Measurements from ENCODE around the gene ABCA5. TPM values are rescaled to one million over a fixed set of nuclear protein-coding genes. Genes with fewer than 3 reads are reported as not detected.

The ABCA5 gene
- total and polyA plus RNA-seq, 4 donors = 18.7 to 84.4 (median 48.8) TPM

- no peak for TF ChIP-seq EGR1 (IDR thresholded peaks at IDR 0.05; ENCODE audit: low read depth in 2 of 2)
- no peak for TF ChIP-seq HNF4A (conservative IDR thresholded peaks at IDR 0.05)
- TF ChIP-seq, protein P1, sequence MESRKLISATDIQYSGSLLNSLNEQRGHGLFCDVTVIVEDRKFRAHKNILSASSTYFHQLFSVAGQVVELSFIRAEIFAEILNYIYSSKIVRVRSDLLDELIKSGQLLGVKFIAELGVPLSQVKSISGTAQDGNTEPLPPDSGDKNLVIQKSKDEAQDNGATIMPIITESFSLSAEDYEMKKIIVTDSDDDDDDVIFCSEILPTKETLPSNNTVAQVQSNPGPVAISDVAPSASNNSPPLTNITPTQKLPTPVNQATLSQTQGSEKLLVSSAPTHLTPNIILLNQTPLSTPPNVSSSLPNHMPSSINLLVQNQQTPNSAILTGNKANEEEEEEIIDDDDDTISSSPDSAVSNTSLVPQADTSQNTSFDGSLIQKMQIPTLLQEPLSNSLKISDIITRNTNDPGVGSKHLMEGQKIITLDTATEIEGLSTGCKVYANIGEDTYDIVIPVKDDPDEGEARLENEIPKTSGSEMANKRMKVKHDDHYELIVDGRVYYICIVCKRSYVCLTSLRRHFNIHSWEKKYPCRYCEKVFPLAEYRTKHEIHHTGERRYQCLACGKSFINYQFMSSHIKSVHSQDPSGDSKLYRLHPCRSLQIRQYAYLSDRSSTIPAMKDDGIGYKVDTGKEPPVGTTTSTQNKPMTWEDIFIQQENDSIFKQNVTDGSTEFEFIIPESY (IDR thresholded peaks at IDR 0.05) = no peak
- no peak for TF ChIP-seq HNF4G (IDR thresholded peaks at IDR 0.05)
- no peak for TF ChIP-seq YY1 (IDR thresholded peaks at IDR 0.05)
- TF ChIP-seq SP1 (IDR thresholded peaks at IDR 0.05) = no peak
Measured at GRCh38 chr17:69333561-69333960, 6.6 kb upstream of the ABCA5 start (continued).

GRCh38 chr17:69331756-69332155 lies 4.8 kb upstream of the ABCA5 start:
- H3K36me3 ChIP-seq (ENCODE audit: control insufficient read depth in 4 of 4, insufficient read depth in 3 of 4, low read depth in 1 of 4, low read length in 3 of 4) = no peaks in the 10 kb centered on the region

GRCh38 chr17:69326377-69327059 lies 415 bp downstream of the ABCA5 start:
- H3K27ac ChIP-seq (ENCODE audit: low read depth in 1 of 2, low read length in 2 of 2) = peak overlapping the region; percentile 92 to 98
- no peaks in the 10 kb centered on the region for H3K27me3 ChIP-seq (ENCODE audit: control insufficient read depth in 4 of 4, insufficient read depth in 4 of 4, low read length in 3 of 4)
- no peak for DNase-seq (ENCODE audit: low spot score)
- H3K9ac ChIP-seq (ENCODE audit: low read depth in 1 of 2, low read length in 2 of 2) = peak overlapping the region; percentile 76 to 96
- no peaks in the 10 kb centered on the region for H3K9me3 ChIP-seq (ENCODE audit: control insufficient read depth in 4 of 4, low read length in 3 of 4)
- H3K4me3 ChIP-seq (ENCODE audit: low read depth in 1 of 3, low read length in 3 of 3) = peak overlapping the region; percentile 74 to 92 (median 74)
- peaks cover 0 to 14% (median 5%) of the 10 kb centered on the region in 4 donors for H3K4me1 ChIP-seq (ENCODE audit: control insufficient read depth in 4 of 4, insufficient read depth in 4 of 4, low read length in 3 of 4)
- H3K36me3 ChIP-seq (ENCODE audit: control insufficient read depth in 4 of 4, insufficient read depth in 3 of 4, low read depth in 1 of 4, low read length in 3 of 4) = no peaks in the 10 kb centered on the region
- under 1% methylated on average over 51 of the region's 51 CpGs for WGBS
- TF ChIP-seq RXRA (IDR thresholded peaks at IDR 0.05) (peak in 1 of 2 donors; percentile 2), MAX (IDR thresholded peaks at IDR 0.05) (no peak), YY1 (IDR thresholded peaks at IDR 0.05) (peak; percentile 20), GABPA (IDR thresholded peaks at IDR 0.05 in 1 of 2, conservative IDR thresholded peaks at IDR 0.05 in 1 of 2) (no peak), HNF4A (conservative IDR thresholded peaks at IDR 0.05) (no peak), FOXA1 (IDR thresholded peaks at IDR 0.05) (no peak), EGR1 (IDR thresholded peaks at IDR 0.05; ENCODE audit: low read depth in 2 of 2) (no peak), TAF1 (conservative IDR thresholded peaks at IDR 0.05) (no peak), SP1 (IDR thresholded peaks at IDR 0.05) (no peak), NR2F2 (IDR thresholded peaks at IDR 0.05) (no peak), ATF3 (IDR thresholded peaks at IDR 0.05) (no peak)
- TF ChIP-seq, protein P1 (IDR thresholded peaks at IDR 0.05) = no peak

More at GRCh38 chr17:69331756-69332155, 4.8 kb upstream of the ABCA5 start:
- H3K9me3 ChIP-seq (ENCODE audit: control insufficient read depth in 4 of 4, low read length in 3 of 4) = no peaks in the 10 kb centered on the region
- peaks cover 0 to 5% (median 0%) of the 10 kb centered on the region in 4 donors for H3K4me1 ChIP-seq (ENCODE audit: control insufficient read depth in 4 of 4, insufficient read depth in 4 of 4, low read length in 3 of 4)
- 91% methylated on average over 2 of the region's 2 CpGs for WGBS
- no peak overlapping the region for H3K4me3 ChIP-seq (ENCODE audit: low read depth in 1 of 3, low read length in 3 of 3)
- no peak overlapping the region for H3K27ac ChIP-seq (ENCODE audit: low read depth in 1 of 2, low read length in 2 of 2)
- no peak overlapping the region for H3K9ac ChIP-seq (ENCODE audit: low read depth in 1 of 2, low read length in 2 of 2)
- DNase-seq (ENCODE audit: low spot score) = no peak
- H3K27me3 ChIP-seq (ENCODE audit: control insufficient read depth in 4 of 4, insufficient read depth in 4 of 4, low read length in 3 of 4) = no peaks in the 10 kb centered on the region
- TF ChIP-seq CTCF (IDR thresholded peaks at IDR 0.05; ENCODE audit: low read depth, low read length, missing input control) = no peak
- no peak for TF ChIP-seq EGR1 (IDR thresholded peaks at IDR 0.05; ENCODE audit: low read depth in 2 of 2)
- TF ChIP-seq HNF4A (conservative IDR thresholded peaks at IDR 0.05) = no peak
- no peak for TF ChIP-seq GABPA (IDR thresholded peaks at IDR 0.05 in 1 of 2, conservative IDR thresholded peaks at IDR 0.05 in 1 of 2)
- no peak for TF ChIP-seq JUND (IDR thresholded peaks at IDR 0.05)
- no peak for TF ChIP-seq HNF4G (IDR thresholded peaks at IDR 0.05)
- no peak for TF ChIP-seq TAF1 (conservative IDR thresholded peaks at IDR 0.05)
- no peak for TF ChIP-seq MAX (IDR thresholded peaks at IDR 0.05)

Measured in liver (tissue), 9 donors.